Astrocyte (in vitro differentiated cells and primary cell): Measurements from ENCODE around the gene IL23A. TPM values are rescaled to one million over a fixed set of nuclear protein-coding genes. Genes with fewer than 3 reads are reported as not detected.

Experiments used
- DNase-seq: peaks from one replicate; pipeline ENCODE4 v3.0.0-alpha.2; 2010; ENCODE audit warnings: low read depth
- FAIRE-seq: peaks from 2 replicates; lab custom pipeline; 2011; peaks lifted over from hg19 to GRCh38; lab: Jason Lieb, UNC
- H2AFZ ChIP-seq: 2 replicates; pipeline ENCODE4 v1.6.0; 2012; ENCODE audit warnings: low read depth, low read length, inconsistent platforms
- H3K27ac ChIP-seq: 2 replicates; pipeline ENCODE4 v1.5.1; 2011; ENCODE audit warnings: low read depth, low read length, inconsistent platforms
- H3K27me3 ChIP-seq: 2 replicates; pipeline ENCODE4 v1.6.0; 2011; ENCODE audit warnings: low read length, inconsistent platforms; ENCODE audit not compliant: insufficient read depth
- H3K36me3 ChIP-seq: 2 replicates; pipeline ENCODE4 v1.5.1; 2011; ENCODE audit warnings: low read length, inconsistent platforms; ENCODE audit not compliant: insufficient read depth
- H3K4me1 ChIP-seq: 2 replicates; pipeline ENCODE4 v1.5.1; 2011; ENCODE audit warnings: low read length, inconsistent platforms; ENCODE audit not compliant: insufficient read depth
- H3K4me2 ChIP-seq: 2 replicates; pipeline ENCODE4 v1.6.0; 2012; ENCODE audit warnings: low read length, inconsistent platforms
- H3K4me3 ChIP-seq: 2 replicates; pipeline ENCODE4 v1.5.1; 2011; ENCODE audit warnings: low read depth, mild to moderate bottlenecking, low read length, inconsistent platforms; ENCODE audit not compliant: insufficient read depth
- H3K79me2 ChIP-seq: 2 replicates; pipeline ENCODE4 v1.6.0; 2012; ENCODE audit warnings: mild to moderate bottlenecking, low read length, inconsistent platforms; ENCODE audit not compliant: insufficient read depth
- H3K9ac ChIP-seq: 2 replicates; pipeline ENCODE4 v1.6.0; 2012; ENCODE audit warnings: mild to moderate bottlenecking, low read length, inconsistent platforms
- H3K9me3 ChIP-seq: 2 replicates; pipeline ENCODE4 v1.5.1; 2012; ENCODE audit warnings: low read depth, mild to moderate bottlenecking, low read length, inconsistent platforms; ENCODE audit not compliant: insufficient read depth
- H4K20me1 ChIP-seq: 2 replicates; pipeline ENCODE4 v1.6.0; 2012; ENCODE audit warnings: low read length, inconsistent platforms; ENCODE audit not compliant: insufficient read depth
- H3K27ac Mint-ChIP-seq: one replicate; pipeline ENCODE4 v1.8.0; 2021; ENCODE audit warnings: mild to moderate bottlenecking, mixed read lengths; ENCODE audit not compliant: unreplicated experiment
- H3K27me3 Mint-ChIP-seq: one replicate; pipeline ENCODE4 v1.8.0; 2021; ENCODE audit warnings: low read depth, mixed read lengths; ENCODE audit not compliant: unreplicated experiment
- H3K36me3 Mint-ChIP-seq: one replicate; pipeline ENCODE4 v1.8.0; 2021; ENCODE audit warnings: low read depth, mixed read lengths; ENCODE audit not compliant: unreplicated experiment
- H3K4me1 Mint-ChIP-seq: one replicate; pipeline ENCODE4 v1.8.0; 2021; ENCODE audit warnings: low read depth, mixed read lengths; ENCODE audit not compliant: unreplicated experiment
- H3K4me3 Mint-ChIP-seq: one replicate; pipeline ENCODE4 v1.8.0; 2021; ENCODE audit warnings: mild to moderate bottlenecking, moderate library complexity, mixed read lengths; ENCODE audit not compliant: unreplicated experiment
- H3K9me3 Mint-ChIP-seq: one replicate; pipeline ENCODE4 v1.8.0; 2021; ENCODE audit warnings: mild to moderate bottlenecking, mixed read lengths; ENCODE audit not compliant: unreplicated experiment
- CTCF ChIP-seq: IDR thresholded peaks from 2 replicates; pipeline ENCODE4 v1.5.1; 2011; ENCODE audit warnings: low read depth, mild to moderate bottlenecking, inconsistent platforms, low read length, moderate library complexity; ENCODE audit not compliant: insufficient read depth
- EZH2 ChIP-seq: IDR thresholded peaks from 2 replicates; pipeline ENCODE4 v1.6.1; 2012; ENCODE audit warnings: mild to moderate bottlenecking, low read length, inconsistent platforms; ENCODE audit not compliant: insufficient read depth
- total RNA-seq: library from RNA; stranded (reverse); gene quantifications from 2 replicates; pipeline ENCODE4 v1.2.1, GENCODE V29; 2021

IL23A gene
- total RNA-seq, 1 donor from 2014 or later, result 0.32 TPM

GRCh38 chr12:56374726-56375597, 36.3 kb downstream of the IL23A start:
- H3K9ac ChIP-seq, result no peak overlapping the region
- H3K9me3 ChIP-seq, result no peaks in the 10 kb centered on the region
- H3K36me3 Mint-ChIP-seq, result no peaks in the 10 kb centered on the region
- no peaks in the 10 kb centered on the region for H3K4me1 Mint-ChIP-seq
- H3K4me2 ChIP-seq, result no peak overlapping the region
- no peak overlapping the region for H2AFZ ChIP-seq
- no peaks in the 10 kb centered on the region for H3K79me2 ChIP-seq
- H3K4me3 Mint-ChIP-seq, result no peak overlapping the region
- no peaks in the 10 kb centered on the region for H4K20me1 ChIP-seq
- DNase-seq (no peak), FAIRE-seq (no peak)
- no peaks in the 10 kb centered on the region for H3K27me3 ChIP-seq
- no peak overlapping the region for H3K27ac Mint-ChIP-seq
- H3K4me3 ChIP-seq, result no peak overlapping the region
- H3K9me3 Mint-ChIP-seq, result peaks cover 6% of the 10 kb centered on the region
- TF ChIP-seq CTCF (no peak), EZH2 (no peak)
- H3K4me1 ChIP-seq, result no peaks in the 10 kb centered on the region
- no peaks in the 10 kb centered on the region for H3K27me3 Mint-ChIP-seq
- no peaks in the 10 kb centered on the region for H3K36me3 ChIP-seq
- H3K27ac ChIP-seq, result no peak overlapping the region

- Mint-ChIP-seq H3K4me3 (no peak overlapping the region), H3K9me3 (peaks cover 6% of the 10 kb centered on the region), H3K27me3 (no peaks in the 10 kb centered on the region), H3K36me3 (no peaks in the 10 kb centered on the region), H3K27ac (no peak overlapping the region), H3K4me1 (no peaks in the 10 kb centered on the region)
- Histone ChIP-seq H3K9me3 (no peaks in the 10 kb centered on the region), H3K27ac (no peak overlapping the region), H3K4me3 (no peak overlapping the region), H2AFZ (no peak overlapping the region), H3K27me3 (no peaks in the 10 kb centered on the region), H3K79me2 (no peaks in the 10 kb centered on the region), H3K9ac (no peak overlapping the region), H4K20me1 (no peaks in the 10 kb centered on the region), H3K4me2 (no peak overlapping the region), H3K4me1 (no peaks in the 10 kb centered on the region), H3K36me3 (no peaks in the 10 kb centered on the region)
- TF ChIP-seq CTCF (no peak), EZH2 (no peak)
- FAIRE-seq, result no peak
- no peak for DNase-seq
Observed at GRCh38 chr12:56375598-56376434, 37.1 kb downstream of the IL23A start.
